Esophagus muscularis mucosa (tissue), 3 donors: ENCODE data around the gene TIMMDC1.

Experiments used
- POLR2A ChIP-seq: fragments of 450-650 bp; IDR thresholded peaks from one replicate; pipeline ENCODE4 v1.6.1; 2017; ENCODE audit warnings: antibody characterized with exemption, moderate library complexity, mild to moderate bottlenecking, low read depth
- TF ChIP-seq, protein P1 (sequence below), 3 experiments: fragments of 200-600 bp in 2 of 3; fragments of 450-650 bp in 1 of 3; sonication (generic) in 2 of 3; IDR thresholded peaks; one replicate each; pipeline ENCODE4 v1.5.1; 2017 to 2019; ENCODE audit warnings: antibody characterized with exemption in 3 of 3, mild to moderate bottlenecking in 2 of 3, moderate library complexity in 1 of 3

DNA sequence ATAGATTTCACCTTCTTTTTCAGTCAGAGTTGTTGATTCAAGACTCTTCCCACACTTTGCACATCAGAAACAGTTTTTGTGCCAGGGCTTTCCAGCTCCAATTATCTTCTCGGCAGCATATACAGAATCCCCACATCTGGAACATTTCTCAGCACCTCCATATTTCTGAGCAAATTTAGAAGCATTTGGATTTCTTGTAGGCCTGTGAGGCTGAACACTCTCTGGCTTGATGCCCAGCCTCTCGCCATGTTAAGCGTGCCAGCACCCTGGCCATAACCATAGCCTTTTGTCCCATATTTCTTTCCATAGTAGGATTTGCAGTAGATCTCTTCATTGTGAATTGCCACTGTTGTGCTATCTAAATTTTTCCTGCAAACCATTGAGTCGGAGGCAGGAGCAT, 32.8 kb downstream of the TIMMDC1 start:
- TF ChIP-seq, protein P1, sequence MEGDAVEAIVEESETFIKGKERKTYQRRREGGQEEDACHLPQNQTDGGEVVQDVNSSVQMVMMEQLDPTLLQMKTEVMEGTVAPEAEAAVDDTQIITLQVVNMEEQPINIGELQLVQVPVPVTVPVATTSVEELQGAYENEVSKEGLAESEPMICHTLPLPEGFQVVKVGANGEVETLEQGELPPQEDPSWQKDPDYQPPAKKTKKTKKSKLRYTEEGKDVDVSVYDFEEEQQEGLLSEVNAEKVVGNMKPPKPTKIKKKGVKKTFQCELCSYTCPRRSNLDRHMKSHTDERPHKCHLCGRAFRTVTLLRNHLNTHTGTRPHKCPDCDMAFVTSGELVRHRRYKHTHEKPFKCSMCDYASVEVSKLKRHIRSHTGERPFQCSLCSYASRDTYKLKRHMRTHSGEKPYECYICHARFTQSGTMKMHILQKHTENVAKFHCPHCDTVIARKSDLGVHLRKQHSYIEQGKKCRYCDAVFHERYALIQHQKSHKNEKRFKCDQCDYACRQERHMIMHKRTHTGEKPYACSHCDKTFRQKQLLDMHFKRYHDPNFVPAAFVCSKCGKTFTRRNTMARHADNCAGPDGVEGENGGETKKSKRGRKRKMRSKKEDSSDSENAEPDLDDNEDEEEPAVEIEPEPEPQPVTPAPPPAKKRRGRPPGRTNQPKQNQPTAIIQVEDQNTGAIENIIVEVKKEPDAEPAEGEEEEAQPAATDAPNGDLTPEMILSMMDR (IDR thresholded peaks at IDR 0.05) = no peak
- TF ChIP-seq POLR2A = no peak
